ENCODE measurements around the gene ARL5C.
"Not testable (repeated sequence)": the region's sequence is repeated elsewhere in the genome, so short reads cannot be mapped to it uniquely, and the experiment has no call there.

Gene ARL5C

GRCh38 chr17:39139561-39139960 lies 26.4 kb downstream of the ARL5C start:
- no peak for FAIRE-seq

GRCh38 chr17:39139161-39139511 lies 26.8 kb downstream of the ARL5C start:
- FAIRE-seq: no peak

GRCh38 chr17:39138431-39139160 lies 27.4 kb downstream of the ARL5C start:
- no peak for FAIRE-seq

- FAIRE-seq: no peak
Measured at GRCh38 chr17:39134878-39135277, 31.1 kb downstream of the ARL5C start.

- no peak for FAIRE-seq
Measured at GRCh38 chr17:39132192-39132610, 33.8 kb downstream of the ARL5C start.

- no peak for FAIRE-seq
Measured at GRCh38 chr17:39131616-39132015, 34.3 kb downstream of the ARL5C start.

DNA sequence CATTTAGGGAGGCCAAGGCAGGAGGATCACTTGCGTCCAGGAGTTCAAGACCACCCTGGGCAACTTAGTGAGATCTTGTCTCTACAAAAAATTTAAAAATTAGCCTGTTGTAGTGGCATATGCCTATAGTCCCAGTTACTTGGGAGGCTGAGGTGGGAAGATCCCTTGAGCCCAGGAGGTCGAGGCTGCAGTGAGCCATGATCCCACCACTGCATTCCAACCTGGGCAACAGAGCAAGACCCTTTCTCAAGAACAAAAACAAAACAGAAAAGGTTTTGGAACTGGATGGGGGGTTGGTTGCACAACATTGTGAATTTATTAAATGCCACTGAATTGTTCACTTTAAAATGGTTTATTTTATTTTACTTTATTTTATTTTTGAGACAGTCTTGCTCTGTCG lies 35.8 kb downstream of the ARL5C start:
- no peak for FAIRE-seq

DNA sequence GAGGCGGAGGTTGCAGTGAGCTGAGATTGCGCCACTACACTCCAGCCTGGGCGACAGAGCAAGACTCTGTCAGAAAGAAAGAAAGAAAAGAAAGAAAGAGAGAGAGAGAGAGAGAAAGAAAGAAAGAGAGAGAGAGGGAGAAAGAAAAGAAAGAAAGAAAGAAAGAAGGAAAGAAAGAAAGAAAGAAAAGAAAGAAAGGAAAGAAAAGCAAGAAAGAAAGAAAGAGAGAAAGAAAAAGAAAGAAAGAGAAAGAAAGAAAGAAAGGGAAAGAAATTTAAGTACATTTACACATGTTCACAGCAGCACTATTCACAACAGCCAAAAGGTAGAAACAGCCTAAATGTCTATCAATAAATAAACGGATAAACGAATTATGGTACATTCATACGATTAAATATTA lies 36.4 kb downstream of the ARL5C start:
- FAIRE-seq: not testable (repeated sequence)

- FAIRE-seq: no peak
Measured at GRCh38 chr17:39126436-39126835, 39.5 kb downstream of the ARL5C start.

DNA sequence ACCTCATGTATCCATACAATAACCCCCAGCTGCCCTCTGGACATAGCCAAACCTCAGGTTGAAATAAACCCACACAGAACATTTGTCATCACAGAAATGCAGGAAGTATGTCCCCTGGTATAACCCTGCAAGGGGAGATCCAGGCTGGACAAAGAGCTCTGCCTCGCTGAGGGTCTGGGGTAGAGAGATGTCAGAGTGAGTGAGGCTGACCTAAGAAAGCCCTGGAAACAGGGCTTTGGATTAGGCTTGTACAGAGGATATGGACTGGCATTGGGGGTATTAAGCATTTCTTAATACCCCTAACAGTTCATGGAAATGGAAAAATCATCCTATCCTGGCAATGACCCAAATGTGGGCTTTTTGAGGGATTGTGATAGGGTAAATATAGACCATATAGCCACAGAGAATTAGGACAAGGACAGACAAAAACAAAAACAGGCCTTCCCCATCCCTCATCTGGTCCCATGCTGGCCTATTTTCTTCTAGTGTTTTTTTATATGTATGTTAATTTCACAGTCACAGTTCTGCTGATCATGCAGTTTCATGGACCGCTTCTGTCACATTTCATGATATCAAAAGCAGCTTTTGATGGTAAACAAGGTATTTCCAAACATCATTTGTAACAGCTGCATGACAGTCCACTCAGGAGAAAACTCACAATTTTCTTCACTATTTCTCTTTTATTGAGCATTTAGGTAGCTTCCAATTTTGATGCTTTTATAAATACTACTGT lies 40.7 kb downstream of the ARL5C start:
- no peak for FAIRE-seq

- no peak for FAIRE-seq
Measured at GRCh38 chr17:39123627-39124026, 42.3 kb downstream of the ARL5C start.

GRCh38 chr17:39122991-39123390 lies 43.0 kb downstream of the ARL5C start:
- FAIRE-seq: no peak

DNA sequence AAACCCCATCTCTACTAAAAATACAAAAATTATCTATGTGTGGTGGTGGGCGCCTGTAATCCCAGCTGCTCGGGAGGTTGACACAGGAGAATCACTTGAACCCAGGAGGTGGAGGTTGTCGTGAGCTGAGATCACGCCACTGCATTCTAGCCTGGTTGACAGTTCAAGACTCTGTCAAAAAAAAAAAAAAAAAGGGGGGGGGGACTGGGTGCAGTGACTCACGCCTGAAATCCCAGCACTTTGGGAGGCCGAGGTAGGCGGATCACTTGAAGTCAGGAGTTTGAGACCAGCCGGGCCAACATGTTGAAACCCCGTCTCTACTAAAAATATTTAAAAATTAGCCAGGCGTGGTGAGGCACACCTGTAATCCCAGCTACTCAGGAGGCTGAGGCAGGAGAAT lies 44.0 kb downstream of the ARL5C start:
- FAIRE-seq: not testable (repeated sequence)

DNA sequence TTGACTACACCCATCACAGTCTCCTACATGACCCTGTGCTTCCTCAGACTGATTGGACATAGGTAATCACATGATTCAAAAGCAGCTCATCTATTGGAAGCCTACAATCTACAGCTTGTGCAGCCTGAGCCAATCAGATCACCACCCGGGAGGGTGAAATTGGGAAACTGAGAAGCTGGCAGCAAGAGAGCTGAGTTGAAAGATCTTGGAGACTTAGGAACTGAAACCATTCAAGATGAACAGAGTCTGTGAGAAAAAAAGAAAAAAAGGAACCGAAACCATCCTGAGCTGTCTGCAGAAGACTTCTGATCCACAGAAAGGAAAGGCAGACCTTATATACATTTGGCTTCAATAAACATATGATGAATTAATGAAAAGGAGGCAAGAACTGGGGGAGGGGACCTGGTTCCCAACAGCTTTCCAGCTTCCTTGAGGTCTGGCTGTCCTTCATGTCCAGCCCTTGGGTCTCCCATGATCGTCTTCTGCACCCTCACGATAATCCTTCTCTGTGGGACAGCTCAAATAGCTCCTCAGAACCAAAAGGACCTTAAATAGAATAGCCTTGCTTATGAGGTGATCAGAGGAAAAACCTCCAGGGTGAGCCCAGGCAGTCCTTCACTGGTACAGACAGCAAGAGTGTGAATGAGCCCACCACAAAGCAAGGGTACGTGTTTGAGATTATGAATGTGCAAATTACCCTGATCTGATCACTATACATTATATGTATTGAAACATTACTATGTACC lies 47.1 kb downstream of the ARL5C start:
- FAIRE-seq: no peak

DNA sequence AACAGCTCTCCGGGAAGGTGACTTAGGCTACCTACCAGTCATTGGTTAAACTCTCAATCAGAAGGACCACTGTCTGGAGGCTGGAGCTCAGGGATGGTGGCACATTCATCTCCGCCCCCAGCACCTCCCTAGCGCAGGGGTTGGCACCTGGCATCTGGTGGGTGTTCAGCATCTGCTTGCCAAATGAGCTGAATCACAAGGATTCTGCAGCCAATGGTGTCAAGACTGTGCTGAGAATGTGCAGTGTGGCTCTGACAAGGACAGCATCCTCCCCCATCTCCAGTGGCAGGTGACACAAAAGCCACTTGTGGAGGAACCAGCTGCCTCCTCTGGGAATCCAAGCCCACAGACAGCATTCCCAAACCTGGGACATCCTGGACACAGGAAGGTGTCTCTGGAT lies 49.7 kb downstream of the ARL5C start:
- no peak for FAIRE-seq

- no peak for FAIRE-seq
Measured at GRCh38 chr17:39115135-39115534, 50.8 kb downstream of the ARL5C start.

DNA sequence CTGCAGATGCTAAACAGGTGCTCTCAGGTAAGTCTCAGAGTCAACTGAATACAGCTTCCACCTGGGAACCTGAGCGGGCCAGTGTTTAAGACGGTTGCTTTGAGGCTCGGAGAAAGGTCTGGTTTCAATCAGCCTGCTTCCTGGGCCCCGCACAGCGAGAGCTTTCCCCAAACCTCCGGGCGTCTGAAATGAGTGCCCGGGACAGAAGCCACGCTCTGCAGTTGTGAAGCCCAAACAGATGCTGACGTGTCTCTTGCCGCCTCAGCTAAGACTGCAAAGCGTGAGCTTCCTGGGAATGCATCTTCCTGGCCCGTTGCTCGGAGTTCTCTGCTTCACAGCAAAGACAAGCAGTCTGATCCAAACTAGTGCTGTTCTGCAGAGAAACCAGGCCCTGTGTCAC lies 51.2 kb downstream of the ARL5C start:
- FAIRE-seq: no peak

- no peak for FAIRE-seq
Measured at GRCh38 chr17:39113871-39114270, 52.1 kb downstream of the ARL5C start.

DNA sequence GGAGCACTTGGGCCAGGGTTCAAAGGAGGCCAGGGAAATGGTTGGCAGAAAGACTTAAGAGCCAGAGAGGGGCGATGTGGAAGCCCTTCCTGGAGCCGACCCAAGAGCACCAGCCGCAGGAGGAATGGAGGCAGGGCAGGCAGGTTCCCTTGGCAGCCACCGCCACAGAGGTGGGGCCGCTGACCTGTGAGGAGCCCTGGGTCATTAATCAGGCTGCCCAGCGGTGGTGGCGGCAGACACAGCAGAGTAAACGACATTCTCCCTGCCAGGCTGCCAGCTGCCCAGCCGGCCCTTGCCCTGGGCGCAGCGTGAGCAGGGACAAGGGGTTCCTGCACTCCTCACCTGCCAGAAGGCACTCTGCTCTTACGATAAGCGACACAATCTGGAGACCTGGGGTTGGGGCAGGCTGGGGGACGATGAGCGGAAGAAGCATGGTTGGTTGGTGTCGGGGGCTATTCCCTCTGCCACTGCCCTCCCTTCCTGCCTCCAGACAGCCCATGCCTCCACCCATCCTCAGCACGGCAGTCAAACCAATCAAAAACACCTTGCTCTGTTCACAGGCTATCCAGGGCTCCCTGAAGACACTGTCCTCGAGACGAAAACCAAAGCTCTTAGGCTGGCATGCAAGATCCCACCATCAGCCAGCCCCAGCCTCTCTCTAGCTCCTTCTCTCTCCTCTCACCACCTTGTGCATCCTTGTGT lies 55.4 kb downstream of the ARL5C start:
- no peak for FAIRE-seq

- FAIRE-seq: no peak
Measured at GRCh38 chr17:39108461-39109375, 57.2 kb downstream of the ARL5C start.

- no peak for FAIRE-seq
Measured at GRCh38 chr17:39107973-39108372, 58.0 kb downstream of the ARL5C start.

DNA sequence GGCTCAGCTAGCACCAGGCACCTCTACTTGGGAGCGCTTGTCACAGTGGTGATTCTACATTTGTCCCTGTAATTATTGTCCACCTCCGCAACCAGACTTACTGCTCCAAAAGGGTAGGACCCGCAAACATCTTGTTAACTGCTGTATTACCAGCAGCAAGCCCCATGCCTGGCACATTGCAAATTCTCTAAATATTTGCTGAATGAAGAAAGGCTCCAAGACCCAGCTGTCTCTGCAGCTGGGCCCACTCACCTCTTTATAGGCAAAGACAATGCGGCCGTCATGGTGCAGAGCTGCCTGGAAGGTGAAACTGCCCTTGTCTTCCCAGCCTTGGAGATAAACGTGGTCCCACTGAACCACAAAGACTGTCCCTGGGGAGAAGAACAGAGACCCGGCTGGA lies 58.8 kb downstream of the ARL5C start:
- no peak for FAIRE-seq
